Astrocyte of the spinal cord (primary cell): ENCODE measurements around the gene CREBRF.
A peak's percentile ranks its signal among the peaks of the same experiment; 100 is the strongest.

Source experiments
- DNase-seq: peaks from one replicate; pipeline ENCODE4 v3.0.0; 2011; ENCODE audit warnings: low read depth, low spot score
- H3K4me3 ChIP-seq: 2 replicates; pipeline ENCODE4 v1.5.1; 2011; ENCODE audit warnings: low read depth, mild to moderate bottlenecking, low read length, moderate library complexity
- CTCF ChIP-seq: IDR thresholded peaks from 2 replicates; pipeline ENCODE4 v1.5.1; 2012; ENCODE audit warnings: low read depth, mild to moderate bottlenecking, low read length, inconsistent platforms
- in situ Hi-C: cut with HindIII; loops from 2 replicates; pipeline ENCODE4 v1.10.0; 2017; ENCODE audit warnings: low sequenced_read_pairs

Gene CREBRF

GRCh38 chr5:173047838-173048105 is 8.4 kb upstream of the CREBRF start:
- in situ Hi-C loops: no loop called here
- DNase-seq: no peak
- no peak overlapping the region for H3K4me3 ChIP-seq
- no peak for TF ChIP-seq CTCF

GRCh38 chr5:173050791-173051190 is 5.4 kb upstream of the CREBRF start:
- in situ Hi-C loops: no loop called here

GRCh38 chr5:173051746-173052145 is 4.4 kb upstream of the CREBRF start:
- no peak overlapping the region for H3K4me3 ChIP-seq
- in situ Hi-C loops: no loop called here
- no peak for TF ChIP-seq CTCF
- DNase-seq: no peak

More at GRCh38 chr5:173050791-173051190, 5.4 kb upstream of the CREBRF start:
- no peak for TF ChIP-seq CTCF
- DNase-seq: no peak
- no peak overlapping the region for H3K4me3 ChIP-seq

GRCh38 chr5:173053041-173053440 is 3.1 kb upstream of the CREBRF start:
- no peak for TF ChIP-seq CTCF
- no peak for DNase-seq
- in situ Hi-C loops: no loop called here
- no peak overlapping the region for H3K4me3 ChIP-seq

GRCh38 chr5:173055042-173055721 is 970 bp upstream of the CREBRF start:
- TF ChIP-seq CTCF: no peak
- in situ Hi-C loops: no loop called here
- H3K4me3 ChIP-seq: peak overlapping the region; percentile 78
- DNase-seq: no peak

- H3K4me3 ChIP-seq: peak overlapping the region; percentile 78
- DNase-seq: no peak
- in situ Hi-C loops: no loop called here
- TF ChIP-seq CTCF: no peak
Observed at GRCh38 chr5:173055722-173055982, 500 bp upstream of the CREBRF start.

- in situ Hi-C loops: no loop called here
- no peak for TF ChIP-seq CTCF
- no peak for DNase-seq
- peak overlapping the region; percentile 78 for H3K4me3 ChIP-seq
Observed at GRCh38 chr5:173056783-173057061, 570 bp downstream of the CREBRF start.
